ENCODE results near the gene FBRSL1.

FBRSL1 gene

DNA sequence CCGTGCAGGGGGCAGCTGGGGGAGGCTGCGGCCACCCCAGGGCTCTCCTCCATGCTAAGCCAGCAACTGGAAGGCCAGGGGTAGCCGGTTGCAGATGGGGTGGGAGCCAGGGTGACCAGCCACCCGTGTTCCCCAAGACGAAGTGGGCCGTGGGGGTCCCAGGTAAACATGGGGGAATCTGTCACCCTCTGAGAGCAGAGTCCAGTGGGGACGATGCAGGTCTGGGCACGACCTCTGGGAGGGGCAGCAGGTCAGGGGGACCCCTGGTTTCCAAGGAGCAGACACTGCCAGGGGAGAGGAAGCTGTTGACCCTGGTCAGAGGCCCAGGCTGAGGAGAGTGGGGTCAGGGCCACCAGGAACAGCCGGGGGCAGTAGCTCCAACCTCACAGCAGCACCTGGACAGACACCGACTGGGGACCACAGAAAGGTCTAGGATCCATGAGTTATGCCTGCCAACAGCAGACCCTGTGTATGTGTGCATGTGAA, 35.0 kb upstream of the FBRSL1 start:
- Histone ChIP-seq H3K36me3 (replicated peaks; ENCODE audit: insufficient read depth, low read length) (no peaks in the 10 kb centered on the region), H3K4me1 (ENCODE audit: low read length) (0 out of 2 replicates have a peak, but pooled peaks cover 3% of the 10 kb centered on the region), H3K27ac (ENCODE audit: low read length) (no peak overlapping the region), H3K4me3 (ENCODE audit: low read length) (no peak overlapping the region), H3K79me2 (ENCODE audit: low read length) (no peaks in the 10 kb centered on the region), H4K20me1 (ENCODE audit: insufficient read depth, low read length) (no peaks in the 10 kb centered on the region), H2AFZ (ENCODE audit: low read length) (no peak overlapping the region), H3K9me3 (replicated peaks; ENCODE audit: insufficient read depth, low read length) (no peaks in the 10 kb centered on the region), H3K9ac (ENCODE audit: low read length) (no peak overlapping the region), H3K9me2 (replicated peaks; ENCODE audit: insufficient read depth, low read length) (no peaks in the 10 kb centered on the region), H3K27me3 (replicated peaks; ENCODE audit: insufficient read depth, low read length) (peaks cover 16% of the 10 kb centered on the region), H3F3A (ENCODE audit: insufficient read depth, low read length) (no peaks in the 10 kb centered on the region), H3K4me2 (ENCODE audit: low read depth, low read length) (no peak overlapping the region)
- DNase-seq, result no peak
- TF ChIP-seq EZH2 (optimal IDR thresholded peaks at IDR 0.05; ENCODE audit: low read depth, low read length) (no peak), CTCF (IDR thresholded peaks at IDR 0.05; ENCODE audit: low read length) (no peak), EZH2phosphoT487 (IDR thresholded peaks at IDR 0.05; ENCODE audit: low read length) (no peak)

DNA sequence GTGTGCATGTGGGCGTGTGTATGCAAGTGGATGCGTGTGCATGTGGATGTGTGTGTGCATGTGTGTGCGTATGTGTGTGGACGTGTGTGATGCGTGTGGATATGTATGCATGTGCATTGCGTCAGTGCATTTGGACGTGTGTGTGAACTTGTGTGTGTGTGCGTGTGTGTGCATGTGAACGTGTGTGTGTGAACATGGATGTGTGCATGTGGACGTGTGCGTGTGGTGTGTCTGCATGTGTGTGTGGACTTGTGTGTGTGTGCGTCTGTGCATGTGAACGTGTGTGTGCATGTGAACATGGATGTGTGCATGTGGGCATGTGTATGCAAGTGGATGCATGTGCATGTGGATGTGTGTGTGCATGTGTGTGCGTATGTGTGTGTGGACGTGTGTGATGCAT, 34.4 kb upstream of the FBRSL1 start:
- Histone ChIP-seq H3K36me3 (replicated peaks; ENCODE audit: insufficient read depth, low read length) (no peaks in the 10 kb centered on the region), H3K9me2 (replicated peaks; ENCODE audit: insufficient read depth, low read length) (no peaks in the 10 kb centered on the region), H3K79me2 (ENCODE audit: low read length) (no peaks in the 10 kb centered on the region), H3K9ac (ENCODE audit: low read length) (no peak overlapping the region), H4K20me1 (ENCODE audit: insufficient read depth, low read length) (no peaks in the 10 kb centered on the region), H3K9me3 (replicated peaks; ENCODE audit: insufficient read depth, low read length) (no peaks in the 10 kb centered on the region), H3F3A (ENCODE audit: insufficient read depth, low read length) (no peaks in the 10 kb centered on the region), H3K4me2 (ENCODE audit: low read depth, low read length) (no peak overlapping the region), H3K4me3 (ENCODE audit: low read length) (no peak overlapping the region), H3K4me1 (ENCODE audit: low read length) (no peaks in the 10 kb centered on the region), H2AFZ (ENCODE audit: low read length) (no peak overlapping the region), H3K27me3 (replicated peaks; ENCODE audit: insufficient read depth, low read length) (peaks cover 16% of the 10 kb centered on the region), H3K27ac (ENCODE audit: low read length) (no peak overlapping the region)
- TF ChIP-seq EZH2phosphoT487 (IDR thresholded peaks at IDR 0.05; ENCODE audit: low read length), result no peak
- no peak for TF ChIP-seq EZH2 (optimal IDR thresholded peaks at IDR 0.05; ENCODE audit: low read depth, low read length)
- TF ChIP-seq CTCF (IDR thresholded peaks at IDR 0.05; ENCODE audit: low read length), result no peak
- DNase-seq, result no peak

DNA sequence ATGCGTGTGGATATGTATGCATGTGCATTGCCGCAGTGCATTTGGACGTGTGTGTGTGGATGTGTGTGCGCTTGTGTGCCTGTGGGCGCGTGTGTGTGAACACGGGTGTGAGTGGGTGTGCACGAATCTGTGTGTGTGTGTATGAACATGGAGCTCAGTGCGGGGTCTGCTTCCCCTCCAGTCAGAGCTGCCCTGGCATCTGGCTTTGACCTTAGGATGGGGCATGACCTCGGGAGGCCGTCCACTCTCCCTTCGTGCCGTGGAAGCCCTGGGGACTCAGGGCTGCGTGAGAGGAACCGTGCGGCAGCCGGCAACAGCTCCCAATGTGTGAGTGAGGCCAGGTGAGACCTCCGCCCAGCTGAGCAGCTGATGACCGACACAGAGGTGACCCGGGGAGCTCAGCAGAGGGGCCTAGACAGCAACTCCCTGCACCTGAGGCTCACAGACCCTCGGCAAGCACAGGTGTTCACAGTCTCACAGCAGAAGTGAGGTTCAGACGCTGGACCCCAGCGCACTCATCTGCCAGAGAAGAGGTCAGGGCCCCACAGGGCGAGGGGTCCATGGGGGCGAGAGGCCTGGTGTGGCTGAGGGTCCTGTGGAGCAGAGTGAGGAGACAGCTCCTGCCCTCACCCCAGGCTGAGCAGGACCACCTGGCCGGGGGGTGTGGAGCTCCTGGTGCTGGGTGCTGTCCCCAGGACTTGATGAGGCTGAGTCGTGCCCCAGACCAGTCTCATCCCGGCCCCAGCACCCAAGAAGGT, 33.6 kb upstream of the FBRSL1 start:
- Histone ChIP-seq H3K36me3 (replicated peaks; ENCODE audit: insufficient read depth, low read length) (no peaks in the 10 kb centered on the region), H3F3A (ENCODE audit: insufficient read depth, low read length) (no peaks in the 10 kb centered on the region), H3K4me1 (ENCODE audit: low read length) (no peaks in the 10 kb centered on the region), H3K9me2 (replicated peaks; ENCODE audit: insufficient read depth, low read length) (no peaks in the 10 kb centered on the region), H2AFZ (ENCODE audit: low read length) (no peak overlapping the region), H3K79me2 (ENCODE audit: low read length) (no peaks in the 10 kb centered on the region), H3K27me3 (replicated peaks; ENCODE audit: insufficient read depth, low read length) (peaks cover 19% of the 10 kb centered on the region), H3K4me3 (ENCODE audit: low read length) (no peak overlapping the region), H3K9me3 (replicated peaks; ENCODE audit: insufficient read depth, low read length) (no peaks in the 10 kb centered on the region), H3K27ac (ENCODE audit: low read length) (no peak overlapping the region), H3K4me2 (ENCODE audit: low read depth, low read length) (no peak overlapping the region), H4K20me1 (ENCODE audit: insufficient read depth, low read length) (no peaks in the 10 kb centered on the region), H3K9ac (ENCODE audit: low read length) (no peak overlapping the region)
- DNase-seq, result no peak
- TF ChIP-seq EZH2 (optimal IDR thresholded peaks at IDR 0.05; ENCODE audit: low read depth, low read length) (no peak), CTCF (IDR thresholded peaks at IDR 0.05; ENCODE audit: low read length) (no peak), EZH2phosphoT487 (IDR thresholded peaks at IDR 0.05; ENCODE audit: low read length) (no peak)
